Brain microvascular endothelial cell (primary cell): Measurements from ENCODE around the gene GPR156.
"Not testable (repeated sequence)": the region's sequence is repeated elsewhere in the genome, so short reads cannot be mapped to it uniquely, and the experiment has no call there.

Experiments used
- DNase-seq: peaks from one replicate; pipeline ENCODE4 v3.0.0-alpha.2; 2020
- H3K27ac ChIP-seq: fragments of 250-450 bp; sonication (Bioruptor Pico); 2 replicates; pipeline ENCODE4 v1.5.1; 2020; ENCODE audit warnings: mild to moderate bottlenecking, moderate library complexity
- H3K27me3 ChIP-seq: fragments of 250-450 bp; sonication (Bioruptor Pico); replicated peaks from 2 replicates; pipeline ENCODE4 v1.5.1; 2020; ENCODE audit warnings: mild to moderate bottlenecking
- H3K36me3 ChIP-seq: fragments of 250-450 bp; sonication (Bioruptor Pico); replicated peaks from 2 replicates; pipeline ENCODE4 v1.5.1; 2020; ENCODE audit warnings: mild to moderate bottlenecking
- H3K4me3 ChIP-seq: 2 replicates; pipeline ENCODE4 v1.5.1; 2011; ENCODE audit warnings: low read depth, mild to moderate bottlenecking, control low read depth, low read length, moderate library complexity
- CTCF ChIP-seq: IDR thresholded peaks from 2 replicates; pipeline ENCODE4 v1.5.1; 2011; ENCODE audit warnings: low read depth, mild to moderate bottlenecking, moderate library complexity, low read length, control low read depth, inconsistent platforms; ENCODE audit errors: missing control alignments
- in situ Hi-C: cut with HindIII; loops from 2 replicates; pipeline ENCODE4 v1.10.0; 2017; ENCODE audit warnings: low sequenced_read_pairs, low pct_ligation_motif_present

Gene GPR156

GRCh38 chr3:120284747-120285507 is at the start of gene GPR156:
GPR156 (minus strand) TSS chr3:120285222; CDS start chr3:120244098, 41,124 bp downstream.
- no peak within 1 kb of the TSS for H3K27ac ChIP-seq
- no peak for TF ChIP-seq CTCF
- no peaks in the 10 kb centered on the region for H3K27me3 ChIP-seq
- DNase-seq: no peak
- peak within 1 kb of the TSS; percentile 62 for H3K4me3 ChIP-seq
- no peaks in the 10 kb centered on the region for H3K36me3 ChIP-seq
- in situ Hi-C loops: no loop called here

- in situ Hi-C loops: no loop called here
- Histone ChIP-seq H3K36me3 (peaks cover 12% of the 10 kb centered on the region), H3K27me3 (no peaks in the 10 kb centered on the region), H3K4me3 (no peak overlapping the region), H3K27ac (no peak overlapping the region)
- no peak for DNase-seq
- TF ChIP-seq CTCF: no peak
Measured at GRCh38 chr3:120332646-120333045, 47.6 kb upstream of the GPR156 start.

GRCh38 chr3:120331076-120331475 is 46.1 kb upstream of the GPR156 start:
- Histone ChIP-seq H3K27me3 (no peaks in the 10 kb centered on the region), H3K36me3 (peaks cover 12% of the 10 kb centered on the region), H3K27ac (no peak overlapping the region), H3K4me3 (no peak overlapping the region)
- TF ChIP-seq CTCF: no peak
- DNase-seq: no peak
- in situ Hi-C loops: no loop called here

GRCh38 chr3:120326784-120327183 is 41.8 kb upstream of the GPR156 start:
- Histone ChIP-seq H3K36me3 (peaks cover 3% of the 10 kb centered on the region), H3K4me3 (no peak overlapping the region), H3K27me3 (no peaks in the 10 kb centered on the region), H3K27ac (no peak overlapping the region)
- in situ Hi-C loops: no loop called here
- TF ChIP-seq CTCF: no peak
- DNase-seq: no peak

- no peak for TF ChIP-seq CTCF
- peak; percentile 16 for DNase-seq
- Histone ChIP-seq H3K27ac (peak overlapping the region; percentile 54), H3K27me3 (no peaks in the 10 kb centered on the region), H3K36me3 (no peaks in the 10 kb centered on the region), H3K4me3 (no peak overlapping the region)
- in situ Hi-C loops: no loop called here
Measured at GRCh38 chr3:120324190-120324589, 39.2 kb upstream of the GPR156 start.

GRCh38 chr3:120323761-120324160 is 38.7 kb upstream of the GPR156 start:
- DNase-seq: peak; percentile 75
- H3K4me3 ChIP-seq, in situ Hi-C loops, H3K36me3 ChIP-seq, H3K27me3 ChIP-seq: not testable (repeated sequence)
- H3K27ac ChIP-seq: peak overlapping the region; percentile 54
